HEK293 (cell line): ENCODE data around the gene CFAP43.

Experiments
- CTCF ChIP-seq: fragments of 450-650 bp; formaldehyde crosslinking; IDR thresholded peaks from 2 replicates; pipeline ENCODE4 v1.5.1; 2016; ENCODE audit warnings: missing biosample characterization, missing genetic modification characterization
- FEZF1 ChIP-seq: fragments of 450-650 bp; formaldehyde crosslinking; IDR thresholded peaks from 2 replicates; pipeline ENCODE4 v1.5.1; 2016; ENCODE audit warnings: missing biosample characterization, missing genetic modification characterization
- HOXA7 ChIP-seq: sonication (generic); formaldehyde crosslinking; IDR thresholded peaks from 2 replicates; pipeline ENCODE4 v1.8.1; 2022; ENCODE audit warnings: missing genetic modification reagents, borderline replicate concordance
- ZNF169 ChIP-seq: fragments of 450-650 bp; formaldehyde crosslinking; IDR thresholded peaks from 2 replicates; pipeline ENCODE4 v1.5.1; 2016; ENCODE audit warnings: missing biosample characterization, missing genetic modification characterization
- ZNF2 ChIP-seq: fragments of 450-650 bp; formaldehyde crosslinking; IDR thresholded peaks from 2 replicates; pipeline ENCODE4 v1.5.1; 2016; ENCODE audit warnings: missing biosample characterization, missing genetic modification characterization
- ZNF23 ChIP-seq: fragments of 450-650 bp; formaldehyde crosslinking; IDR thresholded peaks from 2 replicates; pipeline ENCODE4 v1.5.1; 2016; ENCODE audit warnings: missing biosample characterization, missing genetic modification characterization, borderline replicate concordance
- ZNF274 ChIP-seq, 2 experiments: fragments of 200-500 bp in 1 of 2; fragments of 450-650 bp in 1 of 2; sonication (Bioruptor generic) in 1 of 2; formaldehyde crosslinking in 1 of 2; IDR thresholded peaks; 2 replicates each; pipeline versions ENCODE4 v1.5.1 to v1.6.1; 2014 to 2016; ENCODE audit warnings: borderline replicate concordance in 1 of 2, inconsistent platforms in 1 of 2, low read length in 1 of 2, missing biosample characterization in 1 of 2, missing genetic modification characterization in 1 of 2
- ZXDB ChIP-seq: fragments of 450-650 bp; formaldehyde crosslinking; IDR thresholded peaks from 2 replicates; pipeline ENCODE4 v1.5.1; 2016; ENCODE audit warnings: missing biosample characterization, missing genetic modification characterization

- TF ChIP-seq HOXA7 (no peak), ZNF23 (tag by site-specific recombination) (no peak), CTCF (tag by site-specific recombination) (no peak), ZNF274 (IDR thresholded peaks at IDR 0.05; ENCODE audit: low read length) (no peak), ZNF274 (tag by site-specific recombination; IDR thresholded peaks at IDR 0.05; ENCODE audit: borderline replicate concordance) (no peak), ZXDB (tag by site-specific recombination) (no peak), FEZF1 (tag by site-specific recombination) (no peak), ZNF2 (no peak), ZNF169 (tag by site-specific recombination) (no peak)
These were observed 94.0 kb downstream of the CFAP43 start for GRCh38 chr10:104138131-104138530.
